IPS DF 19.7 (cell line): ENCODE data around the gene MYL12A.

Source experiments
- DNase-seq: peaks from one replicate; pipeline ENCODE4 v3.0.0-alpha.2; 2013; ENCODE audit warnings: low read depth, low spot score

Gene MYL12A

DNA sequence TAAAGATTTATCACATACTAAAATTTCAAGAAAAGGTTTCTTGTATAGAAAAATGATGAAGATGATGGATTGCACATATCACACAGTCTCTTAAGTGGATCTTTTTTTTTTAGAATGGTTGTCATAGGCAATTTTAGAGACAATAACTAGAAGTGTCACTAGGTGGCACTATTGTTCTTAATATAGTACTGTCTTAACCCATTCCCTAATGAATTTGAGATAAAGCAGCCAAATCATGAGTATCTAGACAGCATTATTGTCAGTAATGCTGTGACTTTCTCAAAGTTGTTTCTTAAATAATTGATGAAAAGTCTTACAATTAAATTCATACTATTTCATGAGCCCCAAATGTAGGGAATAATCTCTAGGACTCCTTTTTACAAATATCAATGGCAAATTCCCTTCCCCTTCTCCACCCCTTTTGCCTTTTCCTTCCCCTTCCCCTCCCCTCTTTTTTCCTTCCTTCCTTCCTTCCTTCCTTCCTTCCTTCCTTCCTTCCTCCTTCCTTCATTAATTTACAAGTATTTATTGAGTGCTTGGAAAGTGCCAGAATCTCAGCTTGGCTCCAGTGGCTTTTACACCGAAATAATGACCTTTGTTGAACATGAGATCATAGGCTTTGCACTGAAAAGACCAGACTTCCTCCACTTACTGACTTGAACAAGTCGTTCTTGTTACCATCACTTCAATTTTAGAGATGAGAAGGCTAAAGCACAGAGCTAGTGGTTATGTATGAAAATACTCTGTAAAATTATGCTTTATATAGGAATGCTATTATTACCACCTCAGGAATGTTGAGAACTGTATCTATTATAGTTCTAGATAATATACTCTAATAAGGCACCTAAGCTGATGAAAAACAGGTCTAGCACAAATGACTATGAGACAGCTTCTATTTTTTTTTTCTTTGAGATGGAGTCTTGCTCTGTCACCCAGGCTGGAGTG is 34.1 kb downstream of the MYL12A start:
- no peak for DNase-seq

DNA sequence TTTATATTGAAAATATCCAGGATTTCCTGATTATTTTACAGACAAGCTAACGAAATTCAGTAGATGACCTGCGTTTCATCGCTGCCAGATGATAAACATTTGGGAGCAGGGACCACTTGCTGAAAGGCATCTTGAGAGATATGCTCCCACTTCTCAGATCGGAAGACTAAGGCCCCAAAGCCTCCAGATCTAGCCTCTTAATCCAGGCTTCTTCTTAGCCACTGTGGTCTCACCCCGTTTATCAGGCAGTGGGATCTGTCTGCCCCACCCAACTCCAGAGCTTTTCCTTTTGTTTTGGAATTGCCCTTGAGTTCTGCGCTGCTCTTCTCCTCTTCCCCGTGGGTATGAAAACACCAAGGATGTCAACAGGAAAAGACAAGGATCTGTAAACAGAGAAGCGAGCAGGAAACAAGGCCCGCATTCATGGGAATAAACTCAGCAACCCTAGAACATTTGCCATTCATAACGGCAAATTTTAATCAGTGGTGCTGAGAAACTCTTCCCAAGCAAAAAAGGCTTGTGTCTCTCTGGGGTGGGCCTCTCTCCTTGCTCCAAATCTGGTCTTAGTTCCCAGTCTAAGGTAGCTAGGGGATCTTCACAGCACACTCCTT is 35.8 kb downstream of the MYL12A start:
- no peak for DNase-seq

DNA sequence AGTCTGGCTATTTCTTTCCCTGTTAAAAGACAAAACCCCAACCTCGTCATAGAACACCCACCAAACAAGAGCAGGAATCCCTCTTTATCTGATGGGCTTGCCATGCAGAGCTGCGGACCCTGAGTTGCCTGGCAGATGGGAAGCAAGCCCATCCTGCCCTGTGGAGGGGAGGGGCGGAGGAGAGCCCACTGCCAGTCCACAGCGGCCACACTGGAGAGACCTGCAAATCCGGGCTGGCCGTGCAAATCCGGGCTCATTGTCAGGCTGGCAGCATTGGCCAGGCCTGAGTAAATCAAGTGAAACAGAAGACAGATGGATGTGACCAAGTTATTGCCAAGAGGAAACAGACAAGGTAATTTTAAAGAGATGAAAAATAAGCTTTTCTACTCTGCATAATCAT is 36.3 kb downstream of the MYL12A start:
- DNase-seq: no peak

DNA sequence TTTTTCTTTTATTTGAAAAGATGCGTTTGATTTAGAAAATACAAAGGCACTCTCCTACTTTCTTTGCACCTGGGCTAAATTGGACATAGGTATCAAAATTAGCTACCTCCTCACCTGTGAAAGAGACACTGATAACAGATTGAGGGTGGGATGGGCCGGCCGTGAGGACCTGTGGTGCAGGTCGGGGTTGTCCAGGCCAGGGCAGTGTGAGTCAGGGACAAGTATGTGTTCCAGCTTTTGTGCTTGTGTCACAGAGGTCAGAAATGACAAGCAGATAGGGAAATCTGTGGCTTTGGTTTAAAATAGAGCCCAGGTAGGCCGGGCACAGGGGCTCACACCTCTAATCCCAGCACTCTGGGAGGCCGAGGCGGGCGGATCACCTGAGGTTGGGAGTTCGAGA is 36.9 kb downstream of the MYL12A start:
- no peak for DNase-seq

DNA sequence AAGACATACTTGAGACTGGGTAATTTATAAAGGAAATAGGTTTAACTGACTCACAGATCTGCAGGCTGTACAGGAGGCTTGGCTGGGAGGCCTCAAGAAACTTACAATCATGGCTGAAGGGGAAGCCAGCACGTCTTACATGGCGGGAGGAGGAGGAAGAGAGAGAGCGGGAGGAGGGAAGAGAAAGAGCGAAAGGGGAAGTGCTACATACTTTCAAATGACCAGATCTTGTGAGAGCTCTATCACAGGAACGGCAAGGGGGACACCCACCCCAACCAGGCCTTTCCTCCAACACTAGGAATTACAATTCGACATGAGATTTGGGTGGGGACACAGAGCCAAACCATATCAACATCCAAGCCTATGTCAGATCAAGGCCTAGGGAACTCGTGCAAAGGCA is 38.6 kb downstream of the MYL12A start:
- DNase-seq: no peak

DNA sequence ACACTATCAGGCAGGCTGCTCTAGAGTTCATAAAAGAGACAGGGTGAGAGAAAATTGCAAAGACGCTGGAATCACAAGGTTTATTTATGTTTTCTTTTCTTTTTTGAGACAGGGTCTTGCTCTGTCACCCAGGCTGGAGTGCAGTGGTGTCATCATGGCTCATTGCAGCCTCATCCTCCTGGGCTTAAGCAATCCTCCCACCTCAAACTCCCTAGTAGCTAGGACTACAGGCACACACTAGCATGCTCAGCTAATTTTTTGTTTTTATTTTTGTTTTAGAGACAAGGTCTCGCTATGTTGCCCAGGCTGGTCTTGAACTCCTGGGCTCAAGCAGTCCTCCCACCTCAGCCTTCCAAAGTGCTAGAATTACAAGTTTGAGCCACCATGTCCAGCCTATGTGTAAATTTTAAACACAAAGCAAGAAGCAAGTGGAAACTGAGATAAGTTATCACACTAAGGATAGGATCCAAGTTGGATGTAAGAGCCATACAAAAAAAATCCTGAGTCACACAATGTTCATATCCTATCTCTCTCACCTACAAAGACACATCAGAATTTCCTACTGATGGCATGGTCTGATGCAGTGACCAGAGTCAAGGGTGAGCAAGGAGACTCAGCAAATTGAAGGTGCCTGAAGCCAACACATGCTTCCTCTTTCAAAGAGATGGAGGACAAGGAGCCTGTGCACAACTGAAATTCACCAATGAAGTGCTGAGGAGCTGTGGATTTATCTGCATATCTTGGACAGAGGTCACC is 45.8 kb downstream of the MYL12A start:
- no peak for DNase-seq

DNA sequence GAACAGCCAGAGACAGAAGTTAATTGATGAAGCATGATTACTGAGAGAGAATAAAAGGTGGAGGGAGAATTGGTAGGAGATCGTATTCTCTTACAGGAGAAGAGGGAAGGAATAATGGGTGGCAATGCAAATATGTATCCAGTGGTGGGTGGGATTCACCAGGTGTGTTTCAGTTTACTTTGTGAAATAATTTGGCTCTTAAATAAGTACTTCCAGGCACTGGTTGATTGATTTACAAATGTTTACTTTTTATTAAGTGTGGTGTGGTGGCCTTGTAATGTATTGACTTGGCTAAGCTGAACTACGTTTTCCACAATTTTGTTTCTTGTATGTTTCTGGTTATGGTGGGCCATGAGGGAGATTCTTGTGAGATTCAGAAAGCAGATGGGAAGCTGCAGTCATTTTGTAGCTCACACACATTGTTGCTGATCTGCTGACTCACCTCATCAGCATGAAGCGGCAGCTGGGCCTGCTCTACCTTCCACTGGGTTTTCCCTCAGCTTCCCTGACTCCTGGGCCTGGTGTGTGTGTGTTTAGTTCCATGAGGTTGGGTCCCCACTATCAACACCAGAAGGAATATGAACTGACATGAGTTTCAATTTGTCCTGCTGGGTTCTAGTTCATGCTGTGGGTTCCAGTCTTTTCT is 47.0 kb downstream of the MYL12A start:
- no peak for DNase-seq

DNA sequence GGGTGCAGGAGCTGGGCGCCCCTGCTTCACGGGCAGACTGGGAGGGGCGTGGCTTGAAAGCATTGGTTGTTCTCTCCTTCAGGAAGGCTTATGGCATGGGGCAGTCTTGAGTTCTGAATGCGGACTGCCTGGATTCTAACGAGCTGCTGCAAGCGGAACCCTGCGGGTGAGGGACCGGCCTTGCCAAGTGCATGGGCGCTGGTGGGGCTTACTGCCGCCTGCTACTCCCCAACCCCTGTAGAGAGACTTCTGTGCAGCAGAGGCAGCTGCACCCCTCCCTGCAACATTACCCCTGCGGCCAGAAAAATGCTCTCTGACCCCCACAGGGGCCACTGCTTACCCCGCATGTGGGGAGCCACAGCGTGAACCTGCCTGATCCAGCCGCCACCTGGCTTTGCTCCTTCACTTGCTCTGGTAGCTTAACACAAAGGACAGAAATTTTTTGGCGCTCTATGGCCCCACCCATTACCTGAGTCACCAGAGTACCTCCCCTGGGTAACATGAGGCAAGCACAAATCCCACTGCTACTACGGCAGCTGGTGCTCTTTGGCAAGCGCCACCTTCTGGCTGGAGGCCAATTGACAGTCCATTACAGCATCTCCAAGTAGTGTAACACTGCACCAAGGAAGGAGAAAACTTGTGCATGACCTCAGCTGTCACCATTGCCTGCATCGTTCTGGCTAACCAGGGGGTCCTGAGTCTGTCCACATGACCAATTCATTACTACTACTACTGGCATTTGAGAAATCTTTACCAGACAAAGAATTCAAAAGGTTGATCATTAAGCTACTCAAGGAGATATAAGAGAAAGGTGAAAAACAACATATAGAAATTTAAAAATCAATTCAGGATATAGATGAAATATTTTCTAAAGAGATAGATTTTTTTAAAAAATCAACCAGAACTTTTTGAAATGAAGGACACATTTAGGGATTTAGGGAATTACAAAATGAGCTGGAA is 49.7 kb downstream of the MYL12A start:
- peak; percentile 94 for DNase-seq

DNA sequence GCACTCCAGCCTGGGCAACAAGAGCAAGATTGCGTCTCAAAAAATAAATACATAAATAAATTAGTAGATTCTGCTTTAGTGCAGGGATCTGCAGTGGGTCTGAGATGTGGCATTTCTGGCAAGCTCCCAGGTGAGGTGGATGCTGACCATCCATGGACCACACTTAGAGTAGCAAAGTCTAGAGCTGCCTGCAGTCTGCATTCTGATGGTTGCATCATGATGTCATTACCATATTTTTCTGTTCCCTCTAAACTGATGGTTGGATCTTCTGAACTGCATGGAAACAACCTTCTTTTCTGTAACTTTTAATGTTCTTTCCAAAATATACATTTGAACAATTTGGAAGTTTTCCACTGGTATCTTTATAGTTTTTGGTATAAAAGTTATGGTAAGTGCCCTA is 57.2 kb downstream of the MYL12A start:
- DNase-seq: no peak

DNA sequence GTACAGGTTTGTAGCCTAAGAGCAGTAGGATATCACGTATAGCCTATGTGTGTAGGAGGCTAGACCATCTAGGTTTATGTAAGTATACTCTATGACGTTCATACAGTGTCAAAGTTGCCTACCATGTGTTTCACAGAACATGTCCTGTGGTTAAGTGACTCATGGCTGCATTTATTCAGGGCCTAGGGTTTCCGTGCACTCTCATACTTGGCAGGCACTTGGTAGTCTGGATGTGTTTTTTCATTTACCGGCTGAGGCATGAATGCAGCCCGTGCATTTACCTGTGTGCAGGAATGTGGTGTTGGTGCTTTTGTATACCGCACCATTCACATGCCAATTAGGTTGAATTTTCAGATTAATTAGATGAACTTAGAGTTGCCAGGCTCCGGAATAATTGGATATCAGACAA is 57.8 kb downstream of the MYL12A start:
- DNase-seq: no peak
